NCI-H2107 treated with DMSO at 0.1 percent for 48 hours (cell line): ENCODE results near the gene SLC36A4.
"Not testable (repeated sequence)": the region's sequence is repeated elsewhere in the genome, so short reads cannot be mapped to it uniquely, and the experiment has no call there.

Experiments used
- DNase-seq: peaks from one replicate; lab custom pipeline; 2025; ENCODE audit not compliant: unreplicated experiment; lab: John Stamatoyannopoulos, UW

The SLC36A4 gene

DNA sequence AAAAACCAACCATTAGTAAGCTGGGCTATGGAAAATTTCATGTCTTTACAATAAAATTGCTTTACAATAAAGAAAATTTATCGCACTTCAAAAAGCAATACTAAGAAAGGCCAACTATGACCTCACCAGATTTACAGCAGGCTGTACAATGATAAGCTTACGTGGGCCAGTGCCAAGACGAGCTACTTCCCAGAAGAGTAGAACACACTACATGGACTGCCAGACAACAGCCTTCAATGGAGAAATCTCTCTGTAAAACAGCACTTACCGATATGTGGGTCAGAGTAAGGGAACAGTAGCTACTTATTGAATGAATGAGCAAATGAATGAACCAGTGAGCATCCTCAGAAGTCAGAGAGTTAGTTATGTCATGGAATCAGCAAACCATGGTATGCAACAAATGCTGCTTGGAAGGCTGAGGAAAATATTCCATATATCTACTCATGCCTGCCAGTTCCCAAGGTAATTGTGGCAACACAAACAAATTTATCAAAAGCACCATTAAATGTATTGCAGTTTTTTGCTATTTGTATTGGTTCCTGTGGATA is 74.4 kb downstream of the SLC36A4 start:
- DNase-seq = no peak

DNA sequence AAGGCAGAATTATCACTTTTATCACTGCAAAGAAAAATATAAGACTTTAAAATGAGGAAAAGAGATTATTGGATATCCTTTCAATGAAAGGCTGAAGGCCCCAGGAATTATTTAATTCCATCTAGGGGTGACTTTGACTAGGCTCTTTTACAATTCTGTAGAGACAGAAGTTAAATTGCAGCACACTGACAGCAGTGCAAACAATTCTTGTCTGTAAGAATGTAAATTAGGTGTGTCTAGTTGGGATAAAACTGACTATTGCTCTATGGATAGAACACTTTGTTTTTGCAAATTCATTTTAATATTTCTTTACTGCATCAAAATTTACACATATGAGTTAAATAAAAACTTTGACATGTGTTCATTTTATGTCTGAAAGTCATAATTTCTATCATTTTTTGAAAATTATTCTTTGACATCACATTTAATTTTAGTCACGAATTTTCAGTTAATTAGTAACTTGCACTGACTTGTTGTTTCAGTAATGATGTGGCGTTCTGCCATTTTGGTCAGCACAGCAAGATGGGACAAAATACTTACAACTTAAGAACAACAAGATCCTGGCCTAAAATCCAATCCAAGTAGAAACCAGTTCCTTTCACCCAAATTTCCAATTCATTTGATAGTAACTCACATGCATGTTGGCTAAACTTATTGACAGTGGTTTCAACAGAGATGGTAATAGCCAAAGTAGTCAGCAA is 75.1 kb downstream of the SLC36A4 start:
- no peak for DNase-seq

DNA sequence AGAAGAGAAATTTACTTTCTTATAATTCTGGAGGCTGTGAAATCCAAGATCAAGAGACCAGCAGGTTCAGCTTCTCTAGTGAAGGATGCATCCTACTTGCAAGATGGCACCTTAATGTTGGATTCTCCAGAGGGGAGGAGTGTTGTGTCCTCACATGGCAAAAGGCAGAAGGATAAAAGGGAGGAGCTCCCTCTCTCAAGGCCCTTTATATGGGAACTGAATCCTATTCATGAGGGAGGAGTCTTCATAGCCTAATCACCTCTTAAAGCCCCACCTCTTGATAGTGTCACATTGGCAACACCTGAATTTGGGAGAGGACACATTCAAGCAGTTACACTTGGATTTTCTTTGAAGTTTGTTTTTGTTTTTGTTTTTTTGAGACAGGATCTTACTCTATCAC is 79.5 kb downstream of the SLC36A4 start:
- no peak for DNase-seq

DNA sequence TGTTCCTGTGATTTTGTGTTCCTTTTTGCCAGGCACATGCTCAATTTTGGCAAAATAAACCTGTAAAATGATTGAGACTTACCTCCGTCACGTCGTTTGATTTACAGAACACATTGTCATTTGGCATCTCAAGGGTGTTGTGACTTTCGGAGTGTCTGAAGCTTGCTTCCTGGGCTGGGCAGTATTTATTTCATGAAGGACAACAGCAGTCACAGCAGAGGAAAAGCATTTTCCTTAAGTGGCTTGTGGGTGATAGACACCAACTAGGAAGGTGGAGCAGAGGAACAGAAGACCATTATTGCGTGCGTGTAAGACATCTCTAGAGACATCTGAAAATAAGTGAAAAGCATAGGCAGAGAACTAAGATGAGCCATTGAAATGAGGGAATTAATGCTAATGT is 80.2 kb downstream of the SLC36A4 start:
- DNase-seq = no peak

DNA sequence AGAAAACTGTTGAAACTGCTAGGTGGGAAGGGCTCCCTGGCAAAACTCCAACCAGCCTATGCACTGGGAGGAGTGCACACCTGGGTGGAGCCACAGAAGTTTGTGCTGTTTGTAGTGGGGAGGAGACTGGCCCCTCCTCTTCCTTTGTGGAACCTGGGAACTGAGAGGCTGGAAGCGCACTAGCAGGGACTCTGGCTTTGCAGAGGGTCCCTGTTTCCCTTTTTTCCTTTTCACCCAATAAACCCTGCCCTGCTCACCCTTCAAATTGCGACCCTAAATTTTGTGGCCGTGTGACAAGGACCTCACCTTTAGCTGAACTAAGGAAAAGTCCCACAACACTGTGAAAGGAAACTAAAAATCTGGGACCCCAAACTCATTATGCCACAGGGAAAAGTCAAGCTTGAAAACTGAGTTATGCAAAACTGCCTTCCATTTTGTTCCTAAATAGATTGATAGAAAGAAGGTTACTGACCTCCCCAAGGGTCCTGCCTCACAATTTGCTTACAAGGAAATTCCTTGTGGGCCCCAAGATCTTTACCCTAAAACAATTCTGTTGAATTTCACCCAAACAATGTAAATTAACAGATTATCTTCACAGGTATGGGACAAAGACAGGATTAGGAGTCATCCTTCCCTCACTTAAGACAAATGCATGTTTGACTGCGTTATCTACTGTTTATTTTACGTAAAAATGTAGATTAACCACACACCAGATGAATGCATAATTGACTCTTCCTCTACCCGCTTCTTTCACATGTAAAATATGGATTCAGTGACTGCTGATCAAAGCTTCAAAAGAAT is 81.0 kb downstream of the SLC36A4 start:
- DNase-seq = no peak

DNA sequence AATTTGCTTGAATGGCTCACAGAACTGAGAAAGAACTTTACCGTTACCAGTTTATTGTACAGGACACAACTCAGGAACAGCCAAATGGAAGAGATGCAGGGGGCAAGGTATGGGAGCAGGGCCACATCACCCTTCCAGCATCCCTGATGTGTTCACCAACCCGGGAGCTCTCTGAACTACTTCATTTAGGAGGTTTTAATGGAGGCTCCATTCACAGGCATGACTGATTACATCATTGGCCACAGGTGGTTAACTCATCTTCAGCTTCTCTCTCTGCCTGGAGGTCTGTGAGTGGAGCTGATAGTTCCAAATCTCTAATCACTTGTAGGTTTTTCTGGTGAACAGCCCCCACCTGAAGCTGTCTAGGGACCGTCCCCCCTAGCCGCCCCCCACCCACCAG is 83.5 kb downstream of the SLC36A4 start:
- DNase-seq = no peak

DNA sequence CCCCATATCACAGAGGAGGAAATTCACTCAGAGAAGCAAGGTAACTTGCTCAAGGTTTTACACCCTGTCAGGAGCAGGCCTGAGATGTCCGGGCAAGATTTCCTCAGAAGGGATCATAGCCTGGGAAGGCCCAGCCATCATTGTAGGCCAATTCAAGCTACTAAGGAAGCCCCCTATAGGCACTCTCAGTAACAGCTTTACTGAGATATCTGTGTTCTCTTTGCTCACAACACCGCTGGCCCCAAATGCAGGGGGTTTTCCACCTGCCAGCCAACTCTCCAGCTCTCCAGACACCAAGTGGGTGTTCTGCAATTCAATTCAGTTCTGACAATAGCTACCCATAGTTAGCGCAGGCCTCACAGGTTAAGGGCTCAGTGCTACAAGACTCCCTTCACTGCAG is 84.0 kb downstream of the SLC36A4 start:
- DNase-seq = no peak

DNA sequence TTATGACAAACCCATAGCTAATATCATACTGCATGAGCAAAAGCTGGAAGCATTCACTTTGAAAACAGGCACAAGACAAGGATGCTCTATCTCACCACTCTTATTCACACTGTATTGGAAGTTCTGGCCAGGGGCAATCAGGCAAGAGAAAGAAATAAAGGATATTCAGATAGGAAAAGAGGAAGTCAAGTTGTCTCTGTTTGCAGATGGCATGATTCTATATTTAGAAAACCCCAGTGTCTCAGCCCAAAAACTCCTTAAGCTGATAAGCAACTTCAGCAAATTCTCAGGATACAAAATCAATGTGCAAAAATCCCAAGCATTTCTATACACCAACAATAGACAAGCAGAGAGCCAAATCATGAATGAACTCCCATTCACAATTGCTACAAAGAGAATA is 86.6 kb downstream of the SLC36A4 start:
- not testable (repeated sequence) for DNase-seq

DNA sequence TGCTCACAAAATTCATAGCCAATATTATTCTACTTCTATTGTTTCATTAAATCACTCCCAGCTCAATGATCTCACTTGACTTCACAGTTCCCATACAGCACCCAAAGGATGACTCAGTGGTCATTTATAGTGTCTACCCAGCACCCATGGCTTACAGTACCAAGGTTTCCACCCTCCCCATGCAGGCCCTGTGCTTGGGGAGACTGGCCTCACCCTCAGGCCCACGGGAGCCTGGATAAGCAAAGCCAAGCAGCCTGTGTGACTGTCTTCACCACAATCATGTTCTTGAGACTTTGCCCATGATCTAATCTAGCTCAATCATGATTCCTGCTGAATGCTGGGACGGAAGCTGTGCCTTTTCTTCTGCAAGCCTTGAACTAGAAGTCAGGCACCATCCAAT is 97.6 kb downstream of the SLC36A4 start:
- no peak for DNase-seq

DNA sequence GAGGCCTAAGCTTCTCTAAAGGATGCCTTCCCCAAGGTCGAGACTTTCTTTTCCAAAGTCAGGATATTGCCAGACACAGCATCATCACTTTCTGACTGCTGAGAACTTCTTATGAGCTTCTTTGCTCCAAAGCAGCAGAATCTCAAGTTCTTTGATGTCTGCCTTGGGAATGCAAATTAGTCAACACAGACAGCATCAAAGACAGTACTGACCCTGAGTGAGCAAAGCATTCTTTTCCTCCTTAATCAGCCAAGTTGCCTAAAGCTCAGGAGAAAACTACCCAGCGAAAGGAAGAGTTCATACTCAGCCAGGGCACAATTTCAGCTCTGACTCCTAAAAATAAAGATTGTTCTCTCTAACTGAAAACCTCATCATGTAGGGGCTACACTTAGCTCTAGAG is 98.0 kb downstream of the SLC36A4 start:
- no peak for DNase-seq
